ENCODE data around the gene CLCN6.

The CLCN6 gene

GRCh38 chr1:11833497-11833896, 27.5 kb downstream of the CLCN6 start:
- DNase-seq = no peak

- no peak for DNase-seq
Observed at GRCh38 chr1:11833900-11834299, 27.9 kb downstream of the CLCN6 start.

GRCh38 chr1:11835441-11836225, 29.6 kb downstream of the CLCN6 start:
- DNase-seq = no peak

GRCh38 chr1:11836955-11837766, 31.2 kb downstream of the CLCN6 start:
- no peak for DNase-seq

- DNase-seq = no peak
Observed at GRCh38 chr1:11837767-11838348, 31.9 kb downstream of the CLCN6 start.

GRCh38 chr1:11838349-11839272, 32.6 kb downstream of the CLCN6 start:
- peak; percentile 34 for DNase-seq

GRCh38 chr1:11839727-11840705, 34.0 kb downstream of the CLCN6 start:
- no peak for DNase-seq

GRCh38 chr1:11841245-11842153, 35.5 kb downstream of the CLCN6 start:
- DNase-seq = no peak

- peak; percentile 80 for DNase-seq
Observed at GRCh38 chr1:11842154-11843041, 36.4 kb downstream of the CLCN6 start.

GRCh38 chr1:11845641-11846335, 39.8 kb downstream of the CLCN6 start:
- no peak for DNase-seq

- DNase-seq = peak; percentile 96
Observed at GRCh38 chr1:11847667-11848372, 41.8 kb downstream of the CLCN6 start, which contains the start of gene NPPA. NPPA (minus strand) TSS chr1:11847783; CDS start chr1:11847684, 99 bp downstream.

GRCh38 chr1:11848373-11848700, 42.3 kb downstream of the CLCN6 start:
- no peak for DNase-seq

- DNase-seq = no peak
Observed at GRCh38 chr1:11850156-11850555, 44.2 kb downstream of the CLCN6 start.

GRCh38 chr1:11851180-11851579, 45.2 kb downstream of the CLCN6 start:
- DNase-seq = no peak

- no peak for DNase-seq
Observed at GRCh38 chr1:11854519-11854918, 48.5 kb downstream of the CLCN6 start.

GRCh38 chr1:11855430-11855829, 49.4 kb downstream of the CLCN6 start:
- DNase-seq = no peak

GRCh38 chr1:11856698-11857097, 50.7 kb downstream of the CLCN6 start:
- DNase-seq = no peak

All from COR-L47 (cell line).